ENCODE results near the gene BOD1L1. TPM values are rescaled to one million over a fixed set of nuclear protein-coding genes. Genes with fewer than 3 reads are reported as not detected.

The BOD1L1 gene
- total and polyA plus RNA-seq, 2 donors (not counting 1 experiment from before 2014, with no cell fraction given) = 20.1 to 34.3 TPM

- Histone ChIP-seq H3K79me2 (ENCODE audit: control insufficient read depth, insufficient read depth, low read length) (no peaks in the 10 kb centered on the region), H4K20me1 (ENCODE audit: control insufficient read depth, extremely low read depth, insufficient read depth, low read length) (no peaks in the 10 kb centered on the region), H2AFZ (ENCODE audit: low read length) (no peak overlapping the region), H3K4me2 (ENCODE audit: extremely low read depth, insufficient read depth, low read length) (no peak overlapping the region), H3K9me3 (ENCODE audit: control insufficient read depth, insufficient read depth, low read depth, low read length) (no peaks in the 10 kb centered on the region), H3K4me1 (ENCODE audit: control insufficient read depth, extremely low read depth, insufficient read depth, low read length) (no peaks in the 10 kb centered on the region), H3K27ac (ENCODE audit: insufficient read depth, low read length) (no peak overlapping the region), H3K9ac (ENCODE audit: insufficient read depth, low read length) (no peak overlapping the region), H3K36me3 (ENCODE audit: control insufficient read depth, insufficient read depth, low read length) (no peaks in the 10 kb centered on the region), H3K27me3 (ENCODE audit: control insufficient read depth, insufficient read depth, low read length) (peaks cover 85% of the 10 kb centered on the region), H3K4me3 (replicated peaks in 1 of 4; ENCODE audit: control extremely low read depth in 1 of 4, insufficient read depth in 1 of 4, low read depth in 3 of 4, low read length in 4 of 4) (no peak overlapping the region)
- DNase-seq (ENCODE audit: low read depth in 2 of 2) = no peak
- TF ChIP-seq, protein P1, sequence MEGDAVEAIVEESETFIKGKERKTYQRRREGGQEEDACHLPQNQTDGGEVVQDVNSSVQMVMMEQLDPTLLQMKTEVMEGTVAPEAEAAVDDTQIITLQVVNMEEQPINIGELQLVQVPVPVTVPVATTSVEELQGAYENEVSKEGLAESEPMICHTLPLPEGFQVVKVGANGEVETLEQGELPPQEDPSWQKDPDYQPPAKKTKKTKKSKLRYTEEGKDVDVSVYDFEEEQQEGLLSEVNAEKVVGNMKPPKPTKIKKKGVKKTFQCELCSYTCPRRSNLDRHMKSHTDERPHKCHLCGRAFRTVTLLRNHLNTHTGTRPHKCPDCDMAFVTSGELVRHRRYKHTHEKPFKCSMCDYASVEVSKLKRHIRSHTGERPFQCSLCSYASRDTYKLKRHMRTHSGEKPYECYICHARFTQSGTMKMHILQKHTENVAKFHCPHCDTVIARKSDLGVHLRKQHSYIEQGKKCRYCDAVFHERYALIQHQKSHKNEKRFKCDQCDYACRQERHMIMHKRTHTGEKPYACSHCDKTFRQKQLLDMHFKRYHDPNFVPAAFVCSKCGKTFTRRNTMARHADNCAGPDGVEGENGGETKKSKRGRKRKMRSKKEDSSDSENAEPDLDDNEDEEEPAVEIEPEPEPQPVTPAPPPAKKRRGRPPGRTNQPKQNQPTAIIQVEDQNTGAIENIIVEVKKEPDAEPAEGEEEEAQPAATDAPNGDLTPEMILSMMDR (conservative IDR thresholded peaks at IDR 0.05 in 1 of 2, IDR thresholded peaks at IDR 0.05 in 1 of 2; ENCODE audit: low read depth in 1 of 2, low read length in 2 of 2) = no peak
Measured at GRCh38 chr4:13531625-13531998, 95.9 kb downstream of the BOD1L1 start.

- H3K9ac ChIP-seq (ENCODE audit: insufficient read depth, low read length) = no peak overlapping the region
- no peaks in the 10 kb centered on the region for H3K36me3 ChIP-seq (ENCODE audit: control insufficient read depth, insufficient read depth, low read length)
- no peaks in the 10 kb centered on the region for H3K4me1 ChIP-seq (ENCODE audit: control insufficient read depth, extremely low read depth, insufficient read depth, low read length)
- DNase-seq (ENCODE audit: low read depth in 2 of 2) = no peak
- peaks cover 79% of the 10 kb centered on the region for H3K27me3 ChIP-seq (ENCODE audit: control insufficient read depth, insufficient read depth, low read length)
- no peak overlapping the region for H3K27ac ChIP-seq (ENCODE audit: insufficient read depth, low read length)
- H4K20me1 ChIP-seq (ENCODE audit: control insufficient read depth, extremely low read depth, insufficient read depth, low read length) = no peaks in the 10 kb centered on the region
- H3K79me2 ChIP-seq (ENCODE audit: control insufficient read depth, insufficient read depth, low read length) = no peaks in the 10 kb centered on the region
- no peak overlapping the region for H2AFZ ChIP-seq (ENCODE audit: low read length)
- H3K4me3 ChIP-seq (replicated peaks in 1 of 4; ENCODE audit: control extremely low read depth in 1 of 4, insufficient read depth in 1 of 4, low read depth in 3 of 4, low read length in 4 of 4) = no peak overlapping the region
- H3K4me2 ChIP-seq (ENCODE audit: extremely low read depth, insufficient read depth, low read length) = no peak overlapping the region
- H3K9me3 ChIP-seq (ENCODE audit: control insufficient read depth, insufficient read depth, low read depth, low read length) = no peaks in the 10 kb centered on the region
- TF ChIP-seq, protein P1 (conservative IDR thresholded peaks at IDR 0.05 in 1 of 2, IDR thresholded peaks at IDR 0.05 in 1 of 2; ENCODE audit: low read depth in 1 of 2, low read length in 2 of 2) = no peak
- TF ChIP-seq EZH2 (IDR thresholded peaks at IDR 0.05; ENCODE audit: low read length, missing control alignments) = peak; percentile 72
Measured at GRCh38 chr4:13530823-13531624, 96.5 kb downstream of the BOD1L1 start.

DNA sequence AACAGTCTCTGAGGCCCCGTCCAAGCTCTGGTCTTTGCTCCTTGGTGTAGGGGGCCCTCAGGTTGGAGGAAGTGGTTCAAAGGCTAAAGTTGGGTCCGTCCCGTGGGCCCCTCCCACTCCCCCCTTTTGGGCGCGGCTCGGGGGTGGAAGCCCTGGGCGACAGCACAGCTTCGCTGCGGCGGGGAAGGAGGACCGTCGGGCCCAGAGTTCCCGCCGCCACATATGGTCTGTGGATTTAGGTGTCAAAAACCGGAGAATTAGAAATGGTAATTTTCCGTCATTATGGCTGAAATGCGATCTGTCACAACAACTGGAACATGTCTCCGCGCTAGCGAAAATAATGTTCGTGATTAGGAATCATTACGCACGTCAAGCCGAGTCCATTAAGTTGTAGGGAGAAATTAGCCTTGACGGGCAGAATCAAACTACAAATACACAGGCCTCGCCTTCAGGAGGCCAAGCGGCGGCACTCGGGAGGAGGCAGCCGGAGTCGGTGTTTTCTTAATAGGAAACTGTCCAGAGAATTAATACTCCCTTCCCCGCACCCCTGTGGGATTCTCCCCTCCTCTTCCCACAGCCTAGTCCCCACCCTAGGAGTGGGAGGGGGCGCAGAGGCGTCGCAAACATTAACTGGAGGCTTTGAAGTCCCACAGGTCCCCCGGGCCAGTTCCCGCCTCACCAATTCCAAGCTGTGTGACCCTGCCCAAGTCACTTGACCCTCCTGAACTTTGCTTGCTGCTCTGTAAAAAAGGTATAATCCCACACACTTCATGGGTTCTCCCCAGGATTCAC lies 98.2 kb downstream of the BOD1L1 start:
- no peaks in the 10 kb centered on the region for H4K20me1 ChIP-seq (ENCODE audit: control insufficient read depth, extremely low read depth, insufficient read depth, low read length)
- H3K4me3 ChIP-seq (replicated peaks in 1 of 4; ENCODE audit: control extremely low read depth in 1 of 4, insufficient read depth in 1 of 4, low read depth in 3 of 4, low read length in 4 of 4) = no peak overlapping the region
- H3K36me3 ChIP-seq (ENCODE audit: control insufficient read depth, insufficient read depth, low read length) = no peaks in the 10 kb centered on the region
- H3K9ac ChIP-seq (ENCODE audit: insufficient read depth, low read length) = no peak overlapping the region
- no peaks in the 10 kb centered on the region for H3K4me1 ChIP-seq (ENCODE audit: control insufficient read depth, extremely low read depth, insufficient read depth, low read length)
- H2AFZ ChIP-seq (ENCODE audit: low read length) = no peak overlapping the region
- TF ChIP-seq EZH2 (IDR thresholded peaks at IDR 0.05; ENCODE audit: low read length, missing control alignments) = peak; percentile 80
- TF ChIP-seq, protein P1 (conservative IDR thresholded peaks at IDR 0.05 in 1 of 2, IDR thresholded peaks at IDR 0.05 in 1 of 2; ENCODE audit: low read depth in 1 of 2, low read length in 2 of 2) = no peak
- DNase-seq (ENCODE audit: low read depth in 2 of 2) = no peak
- no peaks in the 10 kb centered on the region for H3K79me2 ChIP-seq (ENCODE audit: control insufficient read depth, insufficient read depth, low read length)
- H3K4me2 ChIP-seq (ENCODE audit: extremely low read depth, insufficient read depth, low read length) = no peak overlapping the region
- no peaks in the 10 kb centered on the region for H3K9me3 ChIP-seq (ENCODE audit: control insufficient read depth, insufficient read depth, low read depth, low read length)
- H3K27me3 ChIP-seq (ENCODE audit: control insufficient read depth, insufficient read depth, low read length) = peaks cover 75% of the 10 kb centered on the region
- no peak overlapping the region for H3K27ac ChIP-seq (ENCODE audit: insufficient read depth, low read length)
